Middle frontal gyrus (tissue), 1 donor: ENCODE results near the gene GPC5.

Experiments used
- DNase-seq: peaks from one replicate; pipeline ENCODE4 v3.0.0-alpha.2; 2015; ENCODE audit warnings: low spot score; ENCODE audit errors: extremely low spot score

GPC5 gene

GRCh38 chr13:91709180-91709579 lies 310.8 kb downstream of the GPC5 start:
- DNase-seq = no peak

GRCh38 chr13:91710733-91711132 lies 312.3 kb downstream of the GPC5 start:
- no peak for DNase-seq

- no peak for DNase-seq
Measured at GRCh38 chr13:91714855-91715254, 316.4 kb downstream of the GPC5 start.

GRCh38 chr13:91716436-91717065 lies 318.1 kb downstream of the GPC5 start:
- no peak for DNase-seq

- DNase-seq = no peak
Measured at GRCh38 chr13:91719033-91719432, 320.6 kb downstream of the GPC5 start.

GRCh38 chr13:91721413-91721812 lies 323.0 kb downstream of the GPC5 start:
- DNase-seq = no peak

GRCh38 chr13:91722267-91722884 lies 324.0 kb downstream of the GPC5 start:
- DNase-seq = no peak

GRCh38 chr13:91724591-91724990 lies 326.2 kb downstream of the GPC5 start:
- no peak for DNase-seq

- no peak for DNase-seq
Measured at GRCh38 chr13:91725646-91726045, 327.2 kb downstream of the GPC5 start.

- DNase-seq = no peak
Measured at GRCh38 chr13:91726671-91727070, 328.2 kb downstream of the GPC5 start.

- no peak for DNase-seq
Measured at GRCh38 chr13:91729859-91730258, 331.4 kb downstream of the GPC5 start.

GRCh38 chr13:91739751-91740150 lies 341.3 kb downstream of the GPC5 start:
- DNase-seq = no peak

GRCh38 chr13:91740756-91741155 lies 342.3 kb downstream of the GPC5 start:
- DNase-seq = no peak

- no peak for DNase-seq
Measured at GRCh38 chr13:91741925-91742324, 343.5 kb downstream of the GPC5 start.

GRCh38 chr13:91744284-91744683 lies 345.9 kb downstream of the GPC5 start:
- DNase-seq = no peak

GRCh38 chr13:91745967-91746366 lies 347.5 kb downstream of the GPC5 start:
- DNase-seq = no peak

- no peak for DNase-seq
Measured at GRCh38 chr13:91747186-91747585, 348.8 kb downstream of the GPC5 start.

- no peak for DNase-seq
Measured at GRCh38 chr13:91748416-91749089, 350.1 kb downstream of the GPC5 start.

GRCh38 chr13:91758724-91759123 lies 360.3 kb downstream of the GPC5 start:
- no peak for DNase-seq

GRCh38 chr13:91762957-91763356 lies 364.5 kb downstream of the GPC5 start:
- no peak for DNase-seq

GRCh38 chr13:91764527-91764926 lies 366.1 kb downstream of the GPC5 start:
- DNase-seq = no peak

- DNase-seq = no peak
Measured at GRCh38 chr13:91767651-91768050, 369.2 kb downstream of the GPC5 start.

- no peak for DNase-seq
Measured at GRCh38 chr13:91768746-91769145, 370.3 kb downstream of the GPC5 start.
